HG02763 (cell line): ENCODE results near the gene CRB2.

ENCODE experiments used
- ATAC-seq: cut with Tn5 transposase; IDR thresholded peaks from one replicate; pipeline ENCODE4 v1.9.1; 2021; ENCODE audit warnings: mild to moderate bottlenecking, moderate library complexity; ENCODE audit not compliant: unreplicated experiment

The CRB2 gene

GRCh38 chr9:123361731-123362510, 5.9 kb downstream of the CRB2 start:
- no peak for ATAC-seq

DNA sequence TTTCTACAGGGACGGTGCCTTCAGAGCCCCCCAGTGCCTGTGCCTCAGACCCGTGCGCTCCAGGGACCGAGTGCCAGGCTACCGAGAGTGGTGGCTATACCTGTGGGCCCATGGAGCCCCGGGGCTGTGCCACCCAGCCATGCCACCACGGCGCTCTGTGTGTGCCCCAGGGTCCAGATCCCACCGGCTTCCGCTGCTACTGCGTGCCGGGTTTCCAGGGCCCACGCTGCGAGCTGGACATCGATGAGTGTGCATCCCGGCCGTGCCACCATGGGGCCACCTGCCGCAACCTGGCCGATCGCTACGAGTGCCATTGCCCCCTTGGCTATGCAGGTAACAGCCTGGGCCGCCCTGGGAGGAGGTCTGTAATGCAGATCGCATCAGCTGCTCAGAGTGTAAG, 6.9 kb downstream of the CRB2 start:
- ATAC-seq: no peak

DNA sequence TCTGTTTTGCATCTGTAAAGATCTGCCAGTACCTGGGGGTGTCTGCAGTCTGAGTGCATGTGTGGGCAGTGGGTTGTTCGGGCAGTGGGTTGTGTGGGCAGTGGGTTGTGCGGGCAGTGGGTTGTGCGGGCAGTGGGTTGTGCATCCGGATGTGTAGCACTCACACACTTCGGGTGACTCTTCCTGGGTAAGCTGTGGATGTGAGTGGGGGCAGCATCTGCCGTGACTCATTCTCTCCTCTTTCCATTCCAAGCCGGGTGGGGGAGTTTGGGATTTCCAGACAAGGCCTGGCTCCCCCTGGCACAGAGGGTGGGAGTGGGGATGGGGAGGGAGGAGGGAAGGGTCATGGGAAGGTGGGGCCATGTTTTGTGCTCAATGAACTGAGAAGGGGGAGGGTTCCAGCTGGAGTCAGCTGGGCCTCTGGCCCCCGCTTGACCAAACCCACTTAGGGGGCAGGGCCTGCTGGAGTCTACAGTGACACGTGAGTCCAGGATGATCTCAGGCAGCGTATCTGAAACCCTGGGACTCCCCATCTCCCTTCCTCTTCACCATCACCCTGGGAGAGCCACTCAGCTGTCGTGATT, 8.3 kb downstream of the CRB2 start:
- no peak for ATAC-seq

DNA sequence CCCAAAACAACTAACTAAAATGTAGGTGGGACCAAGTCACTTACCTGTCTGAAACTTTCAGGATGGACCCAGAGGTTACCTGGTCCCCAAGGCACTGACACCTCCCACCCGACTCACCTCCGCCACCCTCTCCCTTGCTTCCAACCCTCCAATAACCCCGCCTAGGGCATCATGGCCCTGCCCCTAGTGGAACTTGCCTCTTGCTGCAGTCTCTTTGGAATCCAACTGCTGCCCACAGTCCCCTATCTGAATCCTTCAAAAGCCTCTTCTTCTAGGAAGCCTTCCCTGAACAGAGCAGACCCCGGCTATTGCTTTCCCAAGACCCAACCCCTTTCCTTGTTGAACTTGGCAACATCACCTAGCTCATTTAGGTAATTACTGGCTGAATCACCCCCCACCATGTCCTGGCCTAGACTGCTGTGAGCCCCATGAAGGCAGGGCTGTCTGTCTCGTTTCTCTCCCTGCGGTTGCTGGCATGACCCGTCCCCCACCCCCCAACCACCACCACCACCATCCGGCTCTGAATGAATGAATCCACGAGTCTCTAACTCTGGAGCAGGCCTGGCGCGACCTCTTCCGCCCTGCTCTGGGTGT, 9.4 kb downstream of the CRB2 start:
- no peak for ATAC-seq

DNA sequence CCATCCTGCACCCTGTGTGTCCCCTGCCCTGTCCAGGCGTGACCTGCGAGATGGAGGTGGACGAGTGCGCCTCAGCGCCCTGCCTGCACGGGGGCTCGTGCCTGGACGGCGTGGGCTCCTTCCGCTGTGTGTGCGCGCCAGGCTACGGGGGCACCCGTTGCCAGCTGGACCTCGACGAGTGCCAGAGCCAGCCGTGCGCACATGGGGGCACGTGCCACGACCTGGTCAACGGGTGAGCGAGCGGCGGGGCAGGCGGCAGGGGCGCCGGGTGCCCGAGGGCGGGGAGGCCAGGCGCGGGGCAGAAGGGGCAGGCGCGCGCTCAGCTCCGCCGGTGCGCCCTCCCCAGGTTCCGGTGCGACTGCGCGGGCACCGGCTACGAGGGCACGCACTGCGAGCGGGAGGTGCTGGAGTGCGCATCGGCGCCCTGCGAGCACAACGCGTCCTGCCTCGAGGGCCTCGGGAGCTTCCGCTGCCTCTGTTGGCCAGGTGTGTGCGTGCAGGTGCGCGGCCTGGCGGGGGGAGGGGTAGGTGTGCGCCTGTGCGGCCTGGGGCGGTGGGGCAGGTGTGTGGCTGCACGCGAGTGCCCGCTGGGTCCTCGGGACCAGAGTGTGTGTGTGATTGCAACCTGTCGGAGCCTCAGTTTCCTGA, 10.0 kb downstream of the CRB2 start:
- ATAC-seq: no peak

- ATAC-seq: no peak
Measured at GRCh38 chr9:123368023-123368422, 12.0 kb downstream of the CRB2 start.

GRCh38 chr9:123368536-123369153, 12.6 kb downstream of the CRB2 start:
- no peak for ATAC-seq

DNA sequence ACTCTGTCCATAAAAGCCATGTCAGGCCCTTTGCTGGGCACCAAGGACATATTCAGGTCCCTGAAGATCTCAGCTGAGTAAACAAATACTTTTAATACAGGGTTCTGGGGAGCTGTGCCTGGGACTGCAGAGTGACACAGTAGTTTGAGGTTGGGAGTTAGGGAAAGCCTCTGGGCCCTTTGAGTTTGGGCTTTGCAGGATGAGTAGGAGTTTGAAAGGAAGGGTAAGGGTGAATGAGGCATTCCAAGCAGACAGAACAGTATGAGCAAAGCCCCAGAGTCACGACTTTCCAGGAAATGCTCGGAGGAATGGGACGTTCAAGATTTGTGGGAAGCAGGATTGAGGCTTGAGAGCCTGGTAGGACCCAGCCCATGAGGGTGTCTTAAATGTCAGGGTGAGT, 13.3 kb downstream of the CRB2 start:
- no peak for ATAC-seq

GRCh38 chr9:123370108-123370507, 14.1 kb downstream of the CRB2 start:
- no peak for ATAC-seq

DNA sequence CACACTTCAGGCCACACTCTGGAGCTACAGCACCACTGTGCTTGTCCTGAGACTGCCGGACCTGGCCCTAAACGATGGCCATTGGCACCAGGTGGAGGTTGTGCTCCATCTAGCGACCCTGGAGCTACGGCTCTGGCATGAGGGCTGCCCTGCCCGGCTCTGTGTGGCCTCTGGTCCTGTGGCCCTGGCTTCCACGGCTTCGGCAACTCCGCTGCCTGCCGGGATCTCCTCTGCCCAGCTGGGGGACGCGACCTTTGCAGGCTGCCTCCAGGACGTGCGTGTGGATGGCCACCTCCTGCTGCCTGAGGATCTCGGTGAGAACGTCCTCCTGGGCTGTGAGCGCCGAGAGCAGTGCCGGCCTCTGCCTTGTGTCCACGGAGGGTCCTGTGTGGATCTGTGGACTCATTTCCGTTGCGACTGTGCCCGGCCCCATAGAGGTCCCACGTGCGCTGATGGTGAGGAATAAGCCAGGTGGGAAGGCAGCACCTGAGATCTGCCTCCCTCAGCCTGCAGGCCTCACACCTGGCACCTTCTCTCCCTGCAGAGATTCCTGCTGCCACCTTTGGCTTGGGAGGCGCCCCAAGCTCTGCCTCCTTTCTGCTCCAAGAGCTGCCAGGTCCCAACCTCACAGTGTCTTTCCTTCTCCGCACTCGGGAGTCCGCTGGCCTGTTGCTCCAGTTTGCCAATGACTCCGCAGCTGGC, 14.7 kb downstream of the CRB2 start:
- no peak for ATAC-seq

- no peak for ATAC-seq
Measured at GRCh38 chr9:123371228-123371584, 15.2 kb downstream of the CRB2 start.

- no peak for ATAC-seq
Measured at GRCh38 chr9:123371805-123372590, 16.0 kb downstream of the CRB2 start.

- no peak for ATAC-seq
Measured at GRCh38 chr9:123372766-123373446, 16.9 kb downstream of the CRB2 start.

- no peak for ATAC-seq
Measured at GRCh38 chr9:123373447-123373923, 17.5 kb downstream of the CRB2 start.

DNA sequence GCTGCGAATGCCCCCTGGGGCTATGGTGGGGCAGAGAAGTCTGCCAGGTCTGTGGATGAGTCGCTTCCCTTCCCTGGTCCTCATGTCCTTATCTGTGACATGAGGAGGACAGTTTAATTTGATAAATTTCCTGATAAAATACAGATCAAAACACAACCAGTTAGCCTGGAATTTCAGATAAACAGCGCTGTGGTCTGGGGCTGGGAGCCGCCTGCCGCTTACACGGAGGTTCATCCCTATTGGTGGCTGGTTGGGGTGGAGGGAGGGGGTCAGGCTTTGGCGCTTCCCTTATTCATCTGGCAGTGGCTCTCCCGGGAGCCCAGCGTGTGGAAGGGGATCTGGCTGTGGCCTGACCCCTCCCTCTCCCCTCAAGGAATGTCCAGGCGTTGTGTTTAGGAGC, 17.9 kb downstream of the CRB2 start:
- ATAC-seq: no peak

- no peak for ATAC-seq
Measured at GRCh38 chr9:123375469-123376132, 19.6 kb downstream of the CRB2 start.

DNA sequence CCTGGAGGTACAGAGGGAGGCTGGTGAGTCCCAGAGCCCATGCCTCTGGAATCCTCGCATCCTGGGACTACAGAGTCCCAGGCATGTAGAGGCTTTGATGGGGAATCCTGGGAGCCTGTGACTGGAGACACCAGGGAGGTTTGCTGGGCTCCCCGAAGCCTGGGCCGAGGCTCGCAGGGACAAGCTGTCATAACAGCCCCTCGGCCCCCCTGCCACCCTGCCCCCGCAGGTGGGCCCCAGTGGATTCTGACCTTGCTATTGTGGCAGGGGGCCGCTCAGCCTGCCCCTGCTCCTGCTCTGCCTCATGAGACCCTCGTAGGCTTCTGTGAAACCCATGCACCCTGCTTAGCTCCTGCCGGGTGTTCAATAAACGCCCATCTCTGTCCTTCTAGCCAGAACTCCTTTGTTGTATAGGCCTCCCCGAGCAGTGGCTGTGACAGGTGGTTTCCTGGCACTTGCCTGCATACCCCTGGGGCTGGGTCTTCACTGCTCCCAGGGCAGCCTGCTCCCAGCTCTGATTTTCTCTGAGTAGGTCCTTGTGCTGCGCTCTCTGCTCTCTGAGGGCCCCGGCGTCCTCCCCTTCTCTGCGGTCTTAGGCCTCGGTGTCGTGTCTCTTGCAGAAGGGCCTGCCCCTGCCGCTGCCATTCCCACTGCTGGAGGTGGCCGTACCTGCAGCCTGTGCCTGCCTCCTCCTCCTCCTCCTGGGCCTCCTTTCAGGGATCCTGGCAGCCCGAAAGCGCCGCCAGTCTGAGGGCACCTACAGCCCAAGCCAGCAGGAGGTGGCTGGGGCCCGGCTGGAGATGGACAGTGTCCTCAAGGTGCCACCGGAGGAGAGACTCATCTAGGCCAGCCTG, 20.4 kb downstream of the CRB2 start:
- no peak for ATAC-seq
